Frontal cortex (tissue), 4 donors: ENCODE measurements around the gene ZDHHC1. TPM values are rescaled to one million over a fixed set of nuclear protein-coding genes. Genes with fewer than 3 reads are reported as not detected.
A peak's percentile ranks its signal among the peaks of the same experiment; 100 is the strongest.

Experiments
- DNase-seq, 2 donors: peaks; one replicate each; pipeline ENCODE4 v3.0.0; 2012; ENCODE audit warnings: low spot score in 2 of 2
- FAIRE-seq: peaks from 2 replicates; lab custom pipeline; 2012; peaks lifted over from hg19 to GRCh38; lab: Jason Lieb, UNC
- total RNA-seq: library from RNA; depleted of rRNA; stranded (reverse); fragments of >200 nt; gene quantifications from one replicate; pipeline ENCODE4 v1.2.3, GENCODE V29; 2014
- donor health status: control.
- donor health status: control.
- donor health status: control.

ZDHHC1 gene
- total RNA-seq, 1 donor from 2014 or later: 1.2 TPM

- FAIRE-seq (no peak), DNase-seq (no peak)
These were observed 19.1 kb downstream of the ZDHHC1 start for GRCh38 chr16:67397036-67397801.

GRCh38 chr16:67396159-67397035 lies 19.9 kb downstream of the ZDHHC1 start:
- DNase-seq: peak; percentile 72 to 84
- FAIRE-seq: no peak

GRCh38 chr16:67395458-67396158 lies 20.7 kb downstream of the ZDHHC1 start:
- FAIRE-seq (no peak), DNase-seq (no peak)

GRCh38 chr16:67395105-67395457 lies 21.2 kb downstream of the ZDHHC1 start:
- FAIRE-seq: no peak

GRCh38 chr16:67394155-67395104 lies 21.8 kb downstream of the ZDHHC1 start:
- FAIRE-seq: no peak
- DNase-seq: no peak

More at GRCh38 chr16:67395105-67395457, 21.2 kb downstream of the ZDHHC1 start:
- no peak for DNase-seq

- FAIRE-seq (no peak), DNase-seq (no peak)
These were observed 22.5 kb downstream of the ZDHHC1 start for GRCh38 chr16:67393788-67394154.

GRCh38 chr16:67393111-67393787 lies 23.0 kb downstream of the ZDHHC1 start, which contains the start of gene TPPP3:
Gene TPPP3 (minus strand): TSS chr16:67393498. CDS start chr16:67391111, 2,387 bp downstream.
- FAIRE-seq (no peak), DNase-seq (peak; percentile 90 to 95)

GRCh38 chr16:67392301-67393059 lies 23.8 kb downstream of the ZDHHC1 start:
- DNase-seq: no peak
- no peak for FAIRE-seq

GRCh38 chr16:67391424-67392300 lies 24.6 kb downstream of the ZDHHC1 start:
- peak; percentile 61 to 73 for DNase-seq
- peak; percentile 72 for FAIRE-seq

GRCh38 chr16:67390816-67391423 lies 25.4 kb downstream of the ZDHHC1 start:
- no peak for DNase-seq

GRCh38 chr16:67389911-67390815 lies 26.1 kb downstream of the ZDHHC1 start:
- FAIRE-seq: no peak
- DNase-seq: peak in 1 of 2 donors; percentile 52

More at GRCh38 chr16:67390816-67391423, 25.4 kb downstream of the ZDHHC1 start:
- FAIRE-seq: no peak

GRCh38 chr16:67388591-67388990 lies 27.7 kb downstream of the ZDHHC1 start:
- DNase-seq (no peak), FAIRE-seq (no peak)

GRCh38 chr16:67388191-67388590 lies 28.1 kb downstream of the ZDHHC1 start:
- DNase-seq (no peak), FAIRE-seq (no peak)

- DNase-seq: no peak
These were observed 28.7 kb downstream of the ZDHHC1 start for GRCh38 chr16:67387479-67388079.

GRCh38 chr16:67386861-67387455 lies 29.3 kb downstream of the ZDHHC1 start:
- DNase-seq: no peak
- no peak for FAIRE-seq

More at GRCh38 chr16:67387479-67388079, 28.7 kb downstream of the ZDHHC1 start:
- no peak for FAIRE-seq
